ENCODE results near the gene PTCSC3. TPM values are rescaled to one million over a fixed set of nuclear protein-coding genes. Genes with fewer than 3 reads are reported as not detected.

The PTCSC3 gene
- total and polyA plus RNA-seq, 2 of the 13 experiments (the other 11 are each of a cell fraction or from before 2014, with no cell fraction given): not detected

DNA sequence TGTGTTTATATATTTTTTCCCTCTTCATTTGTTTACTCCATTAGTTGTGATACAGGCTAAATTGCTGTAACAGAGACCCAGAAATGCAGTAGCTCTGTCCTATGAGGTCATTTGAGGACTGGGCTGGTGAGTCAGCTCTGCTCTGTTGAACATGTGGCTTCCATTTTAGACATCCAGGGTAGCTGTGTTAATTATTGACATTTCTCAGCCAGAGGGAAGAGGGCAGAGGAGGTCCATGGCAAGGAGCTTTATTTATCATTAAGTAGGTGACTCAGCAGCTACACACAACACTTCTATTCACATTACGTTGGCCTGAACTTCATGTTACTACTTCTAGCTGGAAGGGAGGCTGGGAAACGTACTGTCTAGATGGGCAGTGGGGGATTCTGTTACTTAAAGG is 85.4 kb downstream of the PTCSC3 start (continued):
- TF ChIP-seq MAZ (IDR thresholded peaks at IDR 0.05; ENCODE audit: borderline replicate concordance, low read depth, low read length) (no peak), MAZ (CRISPR knock-in tag; IDR thresholded peaks at IDR 0.05; ENCODE audit: low read depth) (peak; percentile 31; the same call in 1 of the 2 replicates), CCAR2 (optimal IDR thresholded peaks at IDR 0.05; ENCODE audit: low read depth, low read length) (no peak), KLF9 (CRISPR knock-in tag; IDR thresholded peaks at IDR 0.05; ENCODE audit: low read depth) (no peak), ZMAT3 (CRISPR knock-in tag; conservative IDR thresholded peaks at IDR 0.05) (no peak; the same call in 1 of the 2 replicates), ZBTB7B (CRISPR knock-in tag; IDR thresholded peaks at IDR 0.05) (no peak), ELF3 (CRISPR knock-in tag; IDR thresholded peaks at IDR 0.05) (peak; percentile 80), MIXL1 (CRISPR knock-in tag; IDR thresholded peaks at IDR 0.05) (peak; percentile 99), SMARCE1 (IDR thresholded peaks at IDR 0.05; ENCODE audit: borderline replicate concordance) (no peak)
- TF ChIP-seq, protein P1, sequence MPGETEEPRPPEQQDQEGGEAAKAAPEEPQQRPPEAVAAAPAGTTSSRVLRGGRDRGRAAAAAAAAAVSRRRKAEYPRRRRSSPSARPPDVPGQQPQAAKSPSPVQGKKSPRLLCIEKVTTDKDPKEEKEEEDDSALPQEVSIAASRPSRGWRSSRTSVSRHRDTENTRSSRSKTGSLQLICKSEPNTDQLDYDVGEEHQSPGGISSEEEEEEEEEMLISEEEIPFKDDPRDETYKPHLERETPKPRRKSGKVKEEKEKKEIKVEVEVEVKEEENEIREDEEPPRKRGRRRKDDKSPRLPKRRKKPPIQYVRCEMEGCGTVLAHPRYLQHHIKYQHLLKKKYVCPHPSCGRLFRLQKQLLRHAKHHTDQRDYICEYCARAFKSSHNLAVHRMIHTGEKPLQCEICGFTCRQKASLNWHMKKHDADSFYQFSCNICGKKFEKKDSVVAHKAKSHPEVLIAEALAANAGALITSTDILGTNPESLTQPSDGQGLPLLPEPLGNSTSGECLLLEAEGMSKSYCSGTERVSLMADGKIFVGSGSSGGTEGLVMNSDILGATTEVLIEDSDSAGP (CRISPR knock-in tag; IDR thresholded peaks at IDR 0.05; ENCODE audit: borderline replicate concordance): no peak
- TF ChIP-seq, protein P2, sequence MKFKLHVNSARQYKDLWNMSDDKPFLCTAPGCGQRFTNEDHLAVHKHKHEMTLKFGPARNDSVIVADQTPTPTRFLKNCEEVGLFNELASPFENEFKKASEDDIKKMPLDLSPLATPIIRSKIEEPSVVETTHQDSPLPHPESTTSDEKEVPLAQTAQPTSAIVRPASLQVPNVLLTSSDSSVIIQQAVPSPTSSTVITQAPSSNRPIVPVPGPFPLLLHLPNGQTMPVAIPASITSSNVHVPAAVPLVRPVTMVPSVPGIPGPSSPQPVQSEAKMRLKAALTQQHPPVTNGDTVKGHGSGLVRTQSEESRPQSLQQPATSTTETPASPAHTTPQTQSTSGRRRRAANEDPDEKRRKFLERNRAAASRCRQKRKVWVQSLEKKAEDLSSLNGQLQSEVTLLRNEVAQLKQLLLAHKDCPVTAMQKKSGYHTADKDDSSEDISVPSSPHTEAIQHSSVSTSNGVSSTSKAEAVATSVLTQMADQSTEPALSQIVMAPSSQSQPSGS (CRISPR knock-in tag; IDR thresholded peaks at IDR 0.05): 0 out of 2 replicates have a peak, but pooled peaks have one; percentile 41
- TF ChIP-seq, protein P3, sequence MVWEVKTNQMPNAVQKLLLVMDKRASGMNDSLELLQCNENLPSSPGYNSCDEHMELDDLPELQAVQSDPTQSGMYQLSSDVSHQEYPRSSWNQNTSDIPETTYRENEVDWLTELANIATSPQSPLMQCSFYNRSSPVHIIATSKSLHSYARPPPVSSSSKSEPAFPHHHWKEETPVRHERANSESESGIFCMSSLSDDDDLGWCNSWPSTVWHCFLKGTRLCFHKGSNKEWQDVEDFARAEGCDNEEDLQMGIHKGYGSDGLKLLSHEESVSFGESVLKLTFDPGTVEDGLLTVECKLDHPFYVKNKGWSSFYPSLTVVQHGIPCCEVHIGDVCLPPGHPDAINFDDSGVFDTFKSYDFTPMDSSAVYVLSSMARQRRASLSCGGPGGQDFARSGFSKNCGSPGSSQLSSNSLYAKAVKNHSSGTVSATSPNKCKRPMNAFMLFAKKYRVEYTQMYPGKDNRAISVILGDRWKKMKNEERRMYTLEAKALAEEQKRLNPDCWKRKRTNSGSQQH (CRISPR knock-in tag; IDR thresholded peaks at IDR 0.05; ENCODE audit: low read depth): peak; percentile 92
- TF ChIP-seq, protein P4, sequence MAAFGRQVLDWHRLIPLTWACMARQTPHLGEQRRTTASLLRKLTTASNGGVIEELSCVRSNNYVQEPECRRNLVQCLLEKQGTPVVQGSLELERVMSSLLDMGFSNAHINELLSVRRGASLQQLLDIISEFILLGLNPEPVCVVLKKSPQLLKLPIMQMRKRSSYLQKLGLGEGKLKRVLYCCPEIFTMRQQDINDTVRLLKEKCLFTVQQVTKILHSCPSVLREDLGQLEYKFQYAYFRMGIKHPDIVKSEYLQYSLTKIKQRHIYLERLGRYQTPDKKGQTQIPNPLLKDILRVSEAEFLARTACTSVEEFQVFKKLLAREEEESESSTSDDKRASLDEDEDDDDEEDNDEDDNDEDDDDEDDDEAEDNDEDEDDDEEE (CRISPR knock-in tag; IDR thresholded peaks at IDR 0.05): no peak
- TF ChIP-seq, protein P5, sequence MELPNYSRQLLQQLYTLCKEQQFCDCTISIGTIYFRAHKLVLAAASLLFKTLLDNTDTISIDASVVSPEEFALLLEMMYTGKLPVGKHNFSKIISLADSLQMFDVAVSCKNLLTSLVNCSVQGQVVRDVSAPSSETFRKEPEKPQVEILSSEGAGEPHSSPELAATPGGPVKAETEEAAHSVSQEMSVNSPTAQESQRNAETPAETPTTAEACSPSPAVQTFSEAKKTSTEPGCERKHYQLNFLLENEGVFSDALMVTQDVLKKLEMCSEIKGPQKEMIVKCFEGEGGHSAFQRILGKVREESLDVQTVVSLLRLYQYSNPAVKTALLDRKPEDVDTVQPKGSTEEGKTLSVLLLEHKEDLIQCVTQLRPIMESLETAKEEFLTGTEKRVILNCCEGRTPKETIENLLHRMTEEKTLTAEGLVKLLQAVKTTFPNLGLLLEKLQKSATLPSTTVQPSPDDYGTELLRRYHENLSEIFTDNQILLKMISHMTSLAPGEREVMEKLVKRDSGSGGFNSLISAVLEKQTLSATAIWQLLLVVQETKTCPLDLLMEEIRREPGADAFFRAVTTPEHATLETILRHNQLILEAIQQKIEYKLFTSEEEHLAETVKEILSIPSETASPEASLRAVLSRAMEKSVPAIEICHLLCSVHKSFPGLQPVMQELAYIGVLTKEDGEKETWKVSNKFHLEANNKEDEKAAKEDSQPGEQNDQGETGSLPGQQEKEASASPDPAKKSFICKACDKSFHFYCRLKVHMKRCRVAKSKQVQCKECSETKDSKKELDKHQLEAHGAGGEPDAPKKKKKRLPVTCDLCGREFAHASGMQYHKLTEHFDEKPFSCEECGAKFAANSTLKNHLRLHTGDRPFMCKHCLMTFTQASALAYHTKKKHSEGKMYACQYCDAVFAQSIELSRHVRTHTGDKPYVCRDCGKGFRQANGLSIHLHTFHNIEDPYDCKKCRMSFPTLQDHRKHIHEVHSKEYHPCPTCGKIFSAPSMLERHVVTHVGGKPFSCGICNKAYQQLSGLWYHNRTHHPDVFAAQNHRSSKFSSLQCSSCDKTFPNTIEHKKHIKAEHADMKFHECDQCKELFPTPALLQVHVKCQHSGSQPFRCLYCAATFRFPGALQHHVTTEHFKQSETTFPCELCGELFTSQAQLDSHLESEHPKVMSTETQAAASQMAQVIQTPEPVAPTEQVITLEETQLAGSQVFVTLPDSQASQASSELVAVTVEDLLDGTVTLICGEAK (IDR thresholded peaks at IDR 0.05): no peak
- TF ChIP-seq, protein P5 (CRISPR knock-in tag; IDR thresholded peaks at IDR 0.05): peak; percentile 76; the same call in 1 of the 2 replicates

Data from HepG2 (cell line).